ENCODE data around the gene SLC36A3. TPM values are rescaled to one million over a fixed set of nuclear protein-coding genes. Genes with fewer than 3 reads are reported as not detected.
"Not testable (repeated sequence)": the region's sequence is repeated elsewhere in the genome, so short reads cannot be mapped to it uniquely, and the experiment has no call there.

Gene SLC36A3
- total and polyA plus RNA-seq, 9 donors = 0.04 TPM; not detected in 8

- not testable (repeated sequence) for H3K9me3 ChIP-seq (replicated peaks; ENCODE audit: control insufficient read depth, low read depth, low read length); H3K27ac ChIP-seq (ENCODE audit: low read length); DNase-seq; H3K4me3 ChIP-seq (ENCODE audit: low read length); H3K36me3 ChIP-seq (ENCODE audit: control insufficient read depth, insufficient read depth, low read length); H3K27me3 ChIP-seq (ENCODE audit: control insufficient read depth, insufficient read depth, low read length); H3K4me1 ChIP-seq (ENCODE audit: control insufficient read depth, insufficient read depth, low read length)
- 89% methylated on average over 13 of the region's 15 CpGs for WGBS (ENCODE audit: insufficient coverage)
Measured at GRCh38 chr5:151309821-151310220, 6.3 kb upstream of the SLC36A3 start.

DNA sequence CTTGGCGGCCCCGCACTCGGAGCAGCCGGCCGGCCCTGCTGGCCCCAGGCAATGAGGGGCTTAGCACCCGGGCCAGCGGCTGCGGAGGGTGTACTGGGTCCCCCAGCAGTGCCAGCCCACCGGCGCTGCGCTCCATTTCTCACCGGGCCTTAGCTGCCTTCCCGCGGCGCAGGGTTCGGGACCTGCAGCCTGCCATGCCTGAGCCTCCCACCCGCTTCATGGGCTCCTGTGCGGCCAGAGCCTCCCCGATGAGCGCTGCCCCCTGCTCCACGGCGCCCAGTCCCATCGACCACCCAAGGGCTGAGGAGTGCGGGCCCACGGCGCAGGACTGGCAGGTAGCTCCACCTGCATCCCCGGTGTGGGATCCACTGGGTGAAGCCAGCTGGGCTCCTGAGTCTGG, 5.7 kb upstream of the SLC36A3 start:
- H3K27me3 ChIP-seq (ENCODE audit: control insufficient read depth, insufficient read depth, low read length); H3K36me3 ChIP-seq (ENCODE audit: control insufficient read depth, insufficient read depth, low read length); H3K4me1 ChIP-seq (ENCODE audit: control insufficient read depth, insufficient read depth, low read length); H3K4me3 ChIP-seq (ENCODE audit: low read length); H3K9me3 ChIP-seq (replicated peaks; ENCODE audit: control insufficient read depth, low read depth, low read length); DNase-seq; H3K27ac ChIP-seq (ENCODE audit: low read length): not testable (repeated sequence)
- 96% methylated on average over 26 of the region's 27 CpGs for WGBS (ENCODE audit: insufficient coverage)

DNA sequence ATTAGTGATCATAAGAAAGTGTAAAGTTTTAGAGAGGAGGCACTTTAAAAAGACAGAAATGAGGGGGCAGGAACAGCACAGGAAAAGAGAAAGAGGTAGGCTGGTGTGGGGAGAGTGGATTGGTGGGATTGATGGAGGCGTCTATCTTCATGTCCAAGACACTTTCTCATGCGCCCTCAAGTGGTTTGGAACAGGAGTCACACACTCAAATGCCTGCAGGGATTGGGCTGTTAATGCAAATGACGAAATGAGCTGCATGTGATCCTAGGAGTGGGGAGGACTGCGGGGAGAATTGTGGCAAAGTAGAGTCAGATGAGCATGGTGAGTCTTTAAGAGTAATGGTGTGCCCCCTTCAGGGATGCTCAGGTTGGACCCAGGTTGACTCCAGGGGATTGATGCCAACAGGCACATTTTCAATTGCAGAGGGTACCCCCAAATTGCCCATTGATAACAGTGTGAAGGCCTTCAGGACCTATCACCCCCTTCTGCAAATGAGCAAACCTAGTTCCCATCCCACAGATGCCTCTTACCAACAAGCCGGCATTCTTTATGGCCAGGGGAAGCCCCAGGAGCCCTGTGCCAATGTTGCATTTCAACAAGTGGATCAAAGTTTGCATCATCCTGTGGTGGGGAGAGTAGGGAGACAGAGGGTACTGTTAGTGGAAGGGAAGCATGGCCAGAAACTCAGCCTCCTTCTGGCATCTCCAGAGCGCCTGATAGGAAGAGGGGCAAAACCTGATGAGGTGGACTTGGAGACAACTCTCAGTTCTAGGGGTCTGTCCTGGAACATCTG, 5.3 kb downstream of the SLC36A3 start:
- WGBS (ENCODE audit: insufficient coverage) = 36% methylated on average over 2 of the region's 6 CpGs
- peak; percentile 16 for DNase-seq
- no peak overlapping the region for H3K27ac ChIP-seq (ENCODE audit: low read length)
- no peak overlapping the region for H3K4me3 ChIP-seq (ENCODE audit: low read length)
- peaks cover 5% of the 10 kb centered on the region for H3K27me3 ChIP-seq (ENCODE audit: control insufficient read depth, insufficient read depth, low read length)
- H3K4me1 ChIP-seq (ENCODE audit: control insufficient read depth, insufficient read depth, low read length) = no peaks in the 10 kb centered on the region
- H3K9me3 ChIP-seq (replicated peaks; ENCODE audit: control insufficient read depth, low read depth, low read length) = no peaks in the 10 kb centered on the region
- H3K36me3 ChIP-seq (ENCODE audit: control insufficient read depth, insufficient read depth, low read length) = no peaks in the 10 kb centered on the region

DNA sequence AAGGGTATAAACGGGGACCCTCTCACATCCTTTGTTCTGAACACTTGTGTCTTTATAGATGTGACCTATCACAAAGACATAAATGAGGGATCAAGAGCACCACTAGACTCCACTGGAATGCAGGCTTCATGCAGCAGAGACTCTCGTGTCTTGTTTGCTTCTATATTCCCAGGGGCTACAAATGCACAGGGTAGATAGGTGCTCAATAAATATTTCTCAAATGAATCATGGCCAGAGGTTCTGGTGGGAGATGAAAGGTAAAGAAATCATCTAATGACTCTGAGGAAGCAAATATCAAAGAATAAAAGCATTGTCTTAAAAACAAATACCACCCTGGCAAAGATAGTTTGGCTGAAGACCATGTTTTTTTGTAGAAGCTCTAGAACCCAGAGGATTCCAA, 6.6 kb downstream of the SLC36A3 start:
- Histone ChIP-seq H3K9me3 (replicated peaks; ENCODE audit: control insufficient read depth, low read depth, low read length) (no peaks in the 10 kb centered on the region), H3K27ac (ENCODE audit: low read length) (no peak overlapping the region), H3K4me3 (ENCODE audit: low read length) (no peak overlapping the region), H3K36me3 (ENCODE audit: control insufficient read depth, insufficient read depth, low read length) (no peaks in the 10 kb centered on the region), H3K4me1 (ENCODE audit: control insufficient read depth, insufficient read depth, low read length) (no peaks in the 10 kb centered on the region), H3K27me3 (ENCODE audit: control insufficient read depth, insufficient read depth, low read length) (peaks cover 5% of the 10 kb centered on the region)
- DNase-seq = no peak
- WGBS (ENCODE audit: insufficient coverage) = 100% methylated on average over 1 of the region's 2 CpGs

DNA sequence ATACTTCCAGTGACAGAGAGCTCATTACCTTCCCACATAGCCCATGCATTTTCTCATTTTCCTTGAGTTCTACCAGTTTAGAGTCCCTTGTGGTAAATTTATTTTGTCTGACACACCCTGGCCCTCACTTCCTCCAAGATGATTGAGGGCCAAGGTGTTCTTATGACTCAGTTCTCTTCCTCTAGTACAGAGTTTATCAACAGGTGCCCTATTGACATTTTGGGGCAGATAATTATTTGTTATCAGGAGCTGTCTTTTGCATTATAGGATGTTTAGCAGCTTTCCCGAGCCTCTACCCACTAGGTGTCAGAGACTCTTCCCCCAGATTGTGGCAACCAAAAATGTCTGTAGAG, 7.1 kb downstream of the SLC36A3 start:
- Histone ChIP-seq H3K4me1 (ENCODE audit: control insufficient read depth, insufficient read depth, low read length) (no peaks in the 10 kb centered on the region), H3K9me3 (replicated peaks; ENCODE audit: control insufficient read depth, low read depth, low read length) (no peaks in the 10 kb centered on the region)
- no CpG with 5 or more reads among the region's 1 CpG for WGBS (ENCODE audit: insufficient coverage)

DNA sequence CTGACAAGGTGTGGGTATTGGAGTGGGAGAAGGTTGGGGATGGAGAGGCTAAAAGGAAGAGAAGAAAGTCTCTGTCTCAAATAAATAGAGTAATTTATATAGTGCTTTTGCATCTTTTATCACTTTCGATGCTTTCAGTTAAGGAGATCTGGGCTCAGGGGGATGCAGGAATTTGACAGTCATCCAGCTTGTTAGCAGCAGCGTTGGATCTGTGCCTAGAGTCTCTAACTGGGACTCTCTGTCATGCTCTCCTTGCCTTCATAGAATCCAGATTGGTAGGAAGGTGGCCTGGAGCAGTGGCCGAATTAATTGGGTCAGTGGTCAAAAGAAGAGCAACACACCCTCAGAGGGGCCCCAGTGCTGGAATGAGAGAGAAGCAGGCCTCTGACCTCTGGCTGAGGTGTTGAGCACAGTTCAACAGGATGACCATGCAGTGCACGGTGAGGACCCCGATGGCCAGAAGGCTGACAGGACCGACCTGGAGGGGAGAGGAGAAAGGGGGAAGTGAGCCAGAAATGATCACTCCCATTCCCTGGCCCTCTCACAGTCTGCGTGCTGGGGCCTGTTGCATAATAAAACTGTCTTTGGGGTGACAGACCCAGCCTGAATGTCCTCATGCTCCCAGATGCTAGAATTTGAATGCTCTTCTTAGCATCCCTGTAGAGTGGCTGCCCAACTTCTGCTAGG, 7.6 kb downstream of the SLC36A3 start:
- peaks cover 5% of the 10 kb centered on the region for H3K27me3 ChIP-seq (ENCODE audit: control insufficient read depth, insufficient read depth, low read length)
- H3K9me3 ChIP-seq (replicated peaks; ENCODE audit: control insufficient read depth, low read depth, low read length) = no peaks in the 10 kb centered on the region
- no peak overlapping the region for H3K27ac ChIP-seq (ENCODE audit: low read length)
- peak; percentile 73 for DNase-seq
- 18% methylated on average over 6 of the region's 7 CpGs for WGBS (ENCODE audit: insufficient coverage)
- H3K36me3 ChIP-seq (ENCODE audit: control insufficient read depth, insufficient read depth, low read length) = no peaks in the 10 kb centered on the region
- H3K4me1 ChIP-seq (ENCODE audit: control insufficient read depth, insufficient read depth, low read length) = no peaks in the 10 kb centered on the region
- no peak overlapping the region for H3K4me3 ChIP-seq (ENCODE audit: low read length)

More for the DNA sequence above, 7.1 kb downstream of the SLC36A3 start:
- DNase-seq = no peak
- peaks cover 5% of the 10 kb centered on the region for H3K27me3 ChIP-seq (ENCODE audit: control insufficient read depth, insufficient read depth, low read length)
- no peak overlapping the region for H3K4me3 ChIP-seq (ENCODE audit: low read length)
- H3K36me3 ChIP-seq (ENCODE audit: control insufficient read depth, insufficient read depth, low read length) = no peaks in the 10 kb centered on the region
- no peak overlapping the region for H3K27ac ChIP-seq (ENCODE audit: low read length)

DNA sequence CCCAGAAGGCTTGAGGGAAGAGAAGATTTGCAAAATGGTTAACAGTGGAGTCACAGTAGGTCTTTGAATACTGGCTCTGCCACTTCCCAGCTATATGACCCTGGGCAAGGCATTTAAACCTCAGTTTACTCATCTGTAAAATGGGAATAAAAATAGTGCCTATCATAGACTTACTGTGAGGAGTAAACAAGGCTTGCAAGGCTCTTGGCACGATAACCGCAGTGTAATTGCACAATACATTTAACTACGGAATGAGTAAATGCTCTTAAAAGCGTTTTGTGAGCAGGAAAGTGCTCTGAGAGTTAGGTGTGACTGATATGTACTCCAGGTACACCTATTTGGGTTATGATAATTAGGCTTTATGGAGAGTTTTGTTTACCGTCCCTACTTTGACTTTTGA, 8.4 kb downstream of the SLC36A3 start:
- no peaks in the 10 kb centered on the region for H3K36me3 ChIP-seq (ENCODE audit: control insufficient read depth, insufficient read depth, low read length)
- peak; percentile 23 for DNase-seq

GRCh38 chr5:151293624-151294023, 9.9 kb downstream of the SLC36A3 start:
- Histone ChIP-seq H3K27ac (ENCODE audit: low read length) (no peak overlapping the region), H3K4me1 (ENCODE audit: control insufficient read depth, insufficient read depth, low read length) (no peaks in the 10 kb centered on the region), H3K4me3 (ENCODE audit: low read length) (no peak overlapping the region), H3K27me3 (ENCODE audit: control insufficient read depth, insufficient read depth, low read length) (peaks cover 5% of the 10 kb centered on the region), H3K9me3 (replicated peaks; ENCODE audit: control insufficient read depth, low read depth, low read length) (no peaks in the 10 kb centered on the region), H3K36me3 (ENCODE audit: control insufficient read depth, insufficient read depth, low read length) (no peaks in the 10 kb centered on the region)
- WGBS (ENCODE audit: insufficient coverage) = 40% methylated on average over 1 of the region's 4 CpGs
- no peak for DNase-seq

More for the DNA sequence above, 8.4 kb downstream of the SLC36A3 start:
- Histone ChIP-seq H3K27ac (ENCODE audit: low read length) (no peak overlapping the region), H3K4me3 (ENCODE audit: low read length) (no peak overlapping the region), H3K9me3 (replicated peaks; ENCODE audit: control insufficient read depth, low read depth, low read length) (no peaks in the 10 kb centered on the region), H3K27me3 (ENCODE audit: control insufficient read depth, insufficient read depth, low read length) (peaks cover 5% of the 10 kb centered on the region), H3K4me1 (ENCODE audit: control insufficient read depth, insufficient read depth, low read length) (no peaks in the 10 kb centered on the region)
- no CpG with 5 or more reads among the region's 5 CpGs for WGBS (ENCODE audit: insufficient coverage)

- H3K9me3 ChIP-seq (replicated peaks; ENCODE audit: control insufficient read depth, low read depth, low read length) = no peaks in the 10 kb centered on the region
- H3K4me1 ChIP-seq (ENCODE audit: control insufficient read depth, insufficient read depth, low read length) = no peaks in the 10 kb centered on the region
- H3K36me3 ChIP-seq (ENCODE audit: control insufficient read depth, insufficient read depth, low read length) = no peaks in the 10 kb centered on the region
- no peak overlapping the region for H3K27ac ChIP-seq (ENCODE audit: low read length)
- no peak for DNase-seq
- H3K4me3 ChIP-seq (ENCODE audit: low read length) = no peak overlapping the region
- H3K27me3 ChIP-seq (ENCODE audit: control insufficient read depth, insufficient read depth, low read length) = no peaks in the 10 kb centered on the region
- WGBS (ENCODE audit: insufficient coverage) = no CpG with 5 or more reads among the region's 2 CpGs
Measured at GRCh38 chr5:151288180-151288579, 15.4 kb downstream of the SLC36A3 start.

- H3K27ac ChIP-seq (ENCODE audit: low read length) = no peak overlapping the region
- H3K9me3 ChIP-seq (replicated peaks; ENCODE audit: control insufficient read depth, low read depth, low read length) = no peaks in the 10 kb centered on the region
- no peaks in the 10 kb centered on the region for H3K27me3 ChIP-seq (ENCODE audit: control insufficient read depth, insufficient read depth, low read length)
- H3K4me1 ChIP-seq (ENCODE audit: control insufficient read depth, insufficient read depth, low read length) = no peaks in the 10 kb centered on the region
- no peak for DNase-seq
- H3K4me3 ChIP-seq (ENCODE audit: low read length) = no peak overlapping the region
- WGBS (ENCODE audit: insufficient coverage) = no CpG with 5 or more reads among the region's 1 CpG
- no peaks in the 10 kb centered on the region for H3K36me3 ChIP-seq (ENCODE audit: control insufficient read depth, insufficient read depth, low read length)
Measured at GRCh38 chr5:151286246-151286645, 17.3 kb downstream of the SLC36A3 start.
